Measurements from ENCODE around the gene MED12L. TPM values are rescaled to one million over a fixed set of nuclear protein-coding genes. Genes with fewer than 3 reads are reported as not detected.

Gene MED12L
- total RNA-seq, 4 donors from 2014 or later, result 0.08 to 1.5 (median 0.19) TPM

DNA sequence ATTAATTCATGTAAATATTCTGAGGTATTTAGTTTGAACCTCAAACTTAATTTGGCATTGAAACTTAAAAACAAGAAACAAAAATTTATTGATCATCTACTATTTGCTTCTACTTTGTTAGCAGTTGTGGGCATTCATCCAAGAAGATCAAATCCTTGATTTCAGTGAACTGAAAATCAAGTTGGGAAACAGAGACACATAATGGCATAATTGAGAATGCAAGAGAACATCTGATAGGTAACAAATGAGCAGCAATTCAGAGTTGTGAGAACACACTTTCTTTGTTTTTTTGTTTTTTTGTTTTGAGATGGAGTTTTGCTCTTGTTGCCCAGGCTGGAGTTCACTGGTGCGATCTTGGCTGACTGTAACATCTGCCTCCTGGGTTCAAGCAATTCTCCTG is 33.9 kb upstream of the MED12L start:
- WGBS, 2 donors, result 92 to 100% methylated on average over 1 of the region's 1 CpG
- no peaks in the 10 kb centered on the region for H3K9me3 ChIP-seq

DNA sequence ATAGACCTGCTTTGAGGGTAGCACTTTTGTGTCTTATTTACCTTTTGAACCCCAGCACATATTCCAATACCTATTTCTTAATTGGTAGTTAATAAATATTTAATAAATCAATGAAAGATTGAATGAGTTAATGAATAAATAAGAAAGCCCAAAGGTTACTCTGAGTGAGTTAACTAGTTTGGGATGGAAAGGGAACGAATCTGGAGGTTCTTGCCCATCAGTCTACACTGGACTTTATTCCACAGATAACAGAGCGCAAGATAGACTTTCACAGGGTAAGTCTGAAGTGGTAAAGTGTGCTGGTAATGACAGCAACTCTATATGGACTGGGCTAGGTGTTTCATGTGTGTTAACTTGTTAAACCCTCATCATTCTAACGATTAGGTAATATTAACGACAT is 33.1 kb upstream of the MED12L start:
- intact Hi-C loops (cut with DNase I), result no loop called here

More for the DNA sequence above, 33.9 kb upstream of the MED12L start:
- H3K27ac ChIP-seq, result no peak overlapping the region
- H3K4me3 ChIP-seq, result no peak overlapping the region
- intact Hi-C loops (cut with DNase I), result no loop called here
- TF ChIP-seq POLR2A (IDR thresholded peaks at IDR 0.05), result no peak
- TF ChIP-seq, protein P1, sequence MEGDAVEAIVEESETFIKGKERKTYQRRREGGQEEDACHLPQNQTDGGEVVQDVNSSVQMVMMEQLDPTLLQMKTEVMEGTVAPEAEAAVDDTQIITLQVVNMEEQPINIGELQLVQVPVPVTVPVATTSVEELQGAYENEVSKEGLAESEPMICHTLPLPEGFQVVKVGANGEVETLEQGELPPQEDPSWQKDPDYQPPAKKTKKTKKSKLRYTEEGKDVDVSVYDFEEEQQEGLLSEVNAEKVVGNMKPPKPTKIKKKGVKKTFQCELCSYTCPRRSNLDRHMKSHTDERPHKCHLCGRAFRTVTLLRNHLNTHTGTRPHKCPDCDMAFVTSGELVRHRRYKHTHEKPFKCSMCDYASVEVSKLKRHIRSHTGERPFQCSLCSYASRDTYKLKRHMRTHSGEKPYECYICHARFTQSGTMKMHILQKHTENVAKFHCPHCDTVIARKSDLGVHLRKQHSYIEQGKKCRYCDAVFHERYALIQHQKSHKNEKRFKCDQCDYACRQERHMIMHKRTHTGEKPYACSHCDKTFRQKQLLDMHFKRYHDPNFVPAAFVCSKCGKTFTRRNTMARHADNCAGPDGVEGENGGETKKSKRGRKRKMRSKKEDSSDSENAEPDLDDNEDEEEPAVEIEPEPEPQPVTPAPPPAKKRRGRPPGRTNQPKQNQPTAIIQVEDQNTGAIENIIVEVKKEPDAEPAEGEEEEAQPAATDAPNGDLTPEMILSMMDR (IDR thresholded peaks at IDR 0.05), result no peak
- H3K4me1 ChIP-seq, result no peaks in the 10 kb centered on the region
- H3K27me3 ChIP-seq, result peaks cover 0 to 32% (median 0%) of the 10 kb centered on the region in 4 donors
- H3K36me3 ChIP-seq, result no peaks in the 10 kb centered on the region
- DNase-seq, result no peak

DNA sequence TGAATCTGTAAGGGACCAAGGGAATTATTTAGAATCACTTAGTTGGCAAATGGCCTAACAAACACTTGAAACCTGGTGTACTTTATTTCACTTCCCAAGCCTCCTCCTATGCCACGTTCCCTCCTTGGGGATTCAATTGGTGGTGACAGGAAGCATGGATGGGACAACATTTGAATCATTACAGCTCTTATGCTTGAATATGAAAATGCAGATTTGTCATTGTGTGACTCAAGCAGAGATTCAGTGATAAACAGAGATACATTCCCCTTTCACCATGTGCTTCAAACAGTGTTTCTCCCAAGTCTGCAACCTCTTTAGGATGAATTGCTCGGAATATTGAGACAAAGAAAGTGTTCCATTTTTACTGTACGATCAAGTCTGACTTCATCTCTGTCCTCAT is 32.7 kb upstream of the MED12L start:
- Histone ChIP-seq H3K4me1 (no peaks in the 10 kb centered on the region), H3K27me3 (peaks cover 0 to 32% (median 0%) of the 10 kb centered on the region in 4 donors), H3K27ac (no peak overlapping the region), H3K4me3 (no peak overlapping the region), H3K36me3 (no peaks in the 10 kb centered on the region), H3K9me3 (no peaks in the 10 kb centered on the region)
- TF ChIP-seq, protein P1 (IDR thresholded peaks at IDR 0.05), result no peak
- TF ChIP-seq POLR2A (IDR thresholded peaks at IDR 0.05), result no peak
- intact Hi-C loops (cut with DNase I), result no loop called here
- no peak for DNase-seq
- WGBS, 2 donors, result 84 to 85% methylated on average over 3 of the region's 3 CpGs

More for the DNA sequence above, 33.1 kb upstream of the MED12L start:
- H3K27me3 ChIP-seq, result peaks cover 0 to 32% (median 0%) of the 10 kb centered on the region in 4 donors
- H3K9me3 ChIP-seq, result no peaks in the 10 kb centered on the region
- H3K27ac ChIP-seq, result no peak overlapping the region
- H3K36me3 ChIP-seq, result no peaks in the 10 kb centered on the region
- no peaks in the 10 kb centered on the region for H3K4me1 ChIP-seq
- 86 to 87% methylated on average over 4 of the region's 4 CpGs for WGBS, 2 donors
- no peak for DNase-seq
- H3K4me3 ChIP-seq, result no peak overlapping the region
- TF ChIP-seq, protein P1 (IDR thresholded peaks at IDR 0.05), result no peak
- no peak for TF ChIP-seq POLR2A (IDR thresholded peaks at IDR 0.05)

DNA sequence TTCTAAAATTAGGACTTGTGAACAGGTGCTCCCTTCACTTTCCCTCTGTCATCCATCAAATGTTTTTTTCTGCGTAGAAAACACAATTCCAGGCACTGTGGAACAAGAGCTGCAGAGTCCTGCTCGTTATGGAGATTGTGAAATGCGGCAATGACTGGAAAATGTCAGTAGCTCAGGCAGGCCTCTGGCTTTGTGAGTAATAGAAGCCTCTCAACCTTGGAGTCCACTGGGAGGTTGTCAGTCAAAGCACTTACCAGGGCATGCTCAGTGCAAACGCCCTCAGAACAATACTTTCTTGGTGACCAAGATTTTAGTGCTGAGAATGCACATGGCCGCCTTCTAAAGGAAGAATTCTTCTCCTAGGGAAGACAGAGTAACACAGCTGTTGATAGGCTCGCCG is 26.7 kb upstream of the MED12L start:
- intact Hi-C loops (cut with DNase I), result no loop called here
- TF ChIP-seq, protein P1 (IDR thresholded peaks at IDR 0.05), result no peak
- no peak for TF ChIP-seq POLR2A (IDR thresholded peaks at IDR 0.05)
- Histone ChIP-seq H3K9me3 (no peaks in the 10 kb centered on the region), H3K27ac (no peak overlapping the region), H3K4me1 (no peaks in the 10 kb centered on the region), H3K27me3 (peaks cover 0 to 10% (median 0%) of the 10 kb centered on the region in 4 donors), H3K36me3 (no peaks in the 10 kb centered on the region), H3K4me3 (no peak overlapping the region)
- DNase-seq, result no peak
- WGBS, 2 donors, result 64 to 81% methylated on average over 6 of the region's 7 CpGs

DNA sequence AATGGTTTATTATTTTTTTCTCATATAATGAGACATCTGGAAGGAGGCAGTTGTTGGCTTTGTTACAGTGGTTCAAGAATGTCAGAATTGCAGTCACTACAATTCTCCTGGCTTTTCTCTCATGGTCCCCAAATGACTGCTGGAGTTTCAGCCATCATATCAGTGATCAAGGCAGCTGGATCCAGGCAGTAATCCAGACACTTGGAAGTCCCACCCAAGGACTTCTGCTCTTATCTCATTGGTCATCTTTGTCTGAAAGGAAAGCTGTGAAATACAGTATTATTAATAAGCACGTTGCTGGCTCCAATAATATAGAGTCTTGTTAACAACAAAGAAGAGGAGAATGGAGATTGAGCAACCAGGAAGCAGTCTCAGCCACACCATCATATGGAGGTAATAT is 22.9 kb upstream of the MED12L start:
- no peak for TF ChIP-seq POLR2A (IDR thresholded peaks at IDR 0.05)
- TF ChIP-seq, protein P1 (IDR thresholded peaks at IDR 0.05), result no peak
- no peak for DNase-seq
- 8 to 18% methylated on average over 1 of the region's 1 CpG for WGBS, 2 donors
- H3K4me1 ChIP-seq, result no peaks in the 10 kb centered on the region
- intact Hi-C loops (cut with DNase I), result no loop called here
- H3K36me3 ChIP-seq, result no peaks in the 10 kb centered on the region
- H3K27ac ChIP-seq, result no peak overlapping the region
- H3K4me3 ChIP-seq, result no peak overlapping the region
- H3K9me3 ChIP-seq, result no peaks in the 10 kb centered on the region
- H3K27me3 ChIP-seq, result peaks cover 0 to 9% (median 0%) of the 10 kb centered on the region in 4 donors

Data from esophagus squamous epithelium (tissue), 5 donors.